HL-60/S4 treated with phorbol 12-myristate 13-acetate at 8.2 ng/mL for 4 days and 3 days (cell line): ENCODE results near the gene THEM5.

ENCODE experiments used
- in situ Hi-C: fragments of 300-500 bp; cut with MboI; formaldehyde crosslinking; loops from 2 replicates; pipeline ENCODE4 v1.15.0; 2022; ENCODE audit warnings: low sequenced_read_pairs

The THEM5 gene

DNA sequence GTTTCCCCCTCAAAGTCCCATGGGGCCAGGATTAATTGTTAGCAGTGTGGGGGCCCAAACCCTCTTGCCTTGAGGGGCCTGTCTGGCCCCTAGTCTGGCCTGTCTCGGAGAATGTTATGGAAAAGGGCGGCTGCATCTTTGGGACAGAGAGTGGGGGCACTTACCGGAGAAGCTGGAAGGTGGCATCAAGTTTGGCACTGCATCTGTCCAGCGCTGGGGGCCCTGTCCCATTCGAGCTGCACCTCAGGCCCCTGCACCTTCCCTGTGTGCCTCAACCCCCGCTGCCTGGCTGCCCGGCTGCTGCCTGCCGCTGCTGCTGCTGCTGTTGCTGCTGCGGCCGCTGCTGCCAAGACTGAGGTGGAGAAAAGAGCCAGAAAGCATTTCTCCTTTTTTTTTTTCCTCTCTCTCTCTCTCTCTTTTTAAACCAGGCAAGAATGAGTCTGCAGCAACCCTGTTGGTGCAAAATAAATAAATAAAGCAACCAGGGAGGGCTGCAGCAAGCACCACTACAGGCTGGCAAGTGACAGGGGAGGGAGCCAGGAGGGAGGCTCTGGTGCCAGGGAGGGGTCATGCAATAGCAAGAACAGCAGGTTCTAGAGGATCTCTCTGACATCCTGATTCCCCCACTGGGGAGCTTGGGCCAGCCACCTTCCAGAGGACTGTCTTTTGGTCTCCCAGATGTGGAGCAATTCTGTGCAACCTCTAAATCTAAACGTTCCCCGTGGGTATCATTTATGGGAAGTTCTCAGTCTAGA, 48.3 kb downstream of the THEM5 start, which contains the start of gene LINGO4:
Gene LINGO4 (minus strand): TSS at position 354 of the 755 bp plus-strand sequence. CDS start 2,715 bp downstream, outside the sequence.
- in situ Hi-C loops, result no loop called here

DNA sequence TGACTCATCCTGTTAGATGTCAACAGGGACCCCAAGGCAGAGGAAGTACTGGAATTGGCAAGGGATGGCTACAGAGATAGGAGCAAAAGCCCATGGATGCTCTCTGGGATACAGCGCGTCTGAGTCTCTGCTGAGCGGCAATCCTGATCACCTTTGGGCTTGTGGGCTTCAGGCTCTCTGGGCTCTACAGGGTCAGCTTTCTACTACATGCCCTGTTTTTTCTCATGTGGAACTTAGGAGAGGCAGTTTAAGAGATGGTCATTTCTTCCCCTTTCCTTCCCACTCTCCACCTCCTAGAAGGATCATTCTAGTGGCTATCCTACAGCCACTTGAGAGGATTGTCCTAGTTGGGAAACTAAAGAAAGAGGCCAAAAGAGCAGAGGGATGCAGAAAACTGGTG, 49.6 kb downstream of the THEM5 start:
- in situ Hi-C loops, result no loop called here

DNA sequence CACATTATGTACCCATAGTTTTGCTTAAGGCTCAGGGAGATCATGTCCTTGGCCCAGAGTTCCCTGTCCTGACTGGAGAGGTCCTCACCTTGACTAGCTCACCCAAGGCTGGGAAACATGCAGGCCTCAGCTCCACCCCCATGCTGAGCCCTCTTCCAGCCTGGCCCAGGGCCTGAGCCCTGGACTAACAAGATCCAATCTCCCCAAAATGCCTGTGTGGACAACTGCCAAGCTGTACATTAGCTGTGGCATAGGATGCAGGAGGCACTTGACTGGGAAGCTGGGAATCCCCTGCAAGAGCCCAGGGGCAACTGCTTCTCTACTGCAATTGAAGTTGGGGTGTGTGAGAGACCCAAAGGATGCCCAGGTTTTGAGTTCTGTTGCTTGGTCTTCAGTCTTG, 50.3 kb downstream of the THEM5 start:
- in situ Hi-C loops, result no loop called here

DNA sequence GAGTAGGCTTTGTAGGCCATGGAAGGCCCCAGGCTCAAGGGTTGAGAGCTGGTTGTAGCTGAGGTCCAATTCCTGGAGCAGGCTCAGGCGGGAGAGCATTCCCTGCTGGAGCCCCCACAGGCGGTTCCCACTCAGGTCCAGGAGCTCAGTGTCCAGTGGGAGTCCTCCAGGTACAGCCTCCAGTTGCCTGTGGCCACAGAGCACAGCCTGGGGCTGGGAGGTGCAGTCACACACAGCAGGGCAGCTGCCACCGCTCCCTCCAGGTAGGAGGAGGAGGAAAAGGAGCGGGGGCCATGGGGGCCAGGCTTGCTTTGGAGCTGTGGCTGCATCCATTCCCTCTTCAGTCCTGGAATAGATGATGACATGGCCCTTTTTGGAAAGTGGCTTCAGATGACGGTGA, 51.1 kb downstream of the THEM5 start:
- in situ Hi-C loops, result no loop called here

DNA sequence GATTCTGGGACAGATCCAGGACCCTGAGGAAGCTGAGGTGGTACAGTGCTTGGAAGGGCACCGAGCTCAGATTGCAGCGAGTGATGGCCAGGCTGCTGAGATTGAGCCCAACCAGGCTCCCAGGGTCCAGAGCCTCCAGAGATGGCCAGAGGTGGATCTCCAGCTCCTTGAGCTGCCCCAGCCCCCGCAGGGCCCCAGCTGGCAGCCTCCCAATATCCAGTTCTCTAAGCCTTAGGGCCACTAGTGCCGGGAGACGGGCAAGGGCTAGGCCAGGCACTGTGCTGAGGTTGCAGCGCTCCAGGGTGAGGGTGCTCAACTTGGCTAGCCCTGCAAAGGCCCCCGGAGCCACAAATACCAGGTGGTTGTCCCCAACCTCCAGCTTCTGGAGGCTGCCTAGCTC, 51.7 kb downstream of the THEM5 start:
- in situ Hi-C loops, result no loop called here

DNA sequence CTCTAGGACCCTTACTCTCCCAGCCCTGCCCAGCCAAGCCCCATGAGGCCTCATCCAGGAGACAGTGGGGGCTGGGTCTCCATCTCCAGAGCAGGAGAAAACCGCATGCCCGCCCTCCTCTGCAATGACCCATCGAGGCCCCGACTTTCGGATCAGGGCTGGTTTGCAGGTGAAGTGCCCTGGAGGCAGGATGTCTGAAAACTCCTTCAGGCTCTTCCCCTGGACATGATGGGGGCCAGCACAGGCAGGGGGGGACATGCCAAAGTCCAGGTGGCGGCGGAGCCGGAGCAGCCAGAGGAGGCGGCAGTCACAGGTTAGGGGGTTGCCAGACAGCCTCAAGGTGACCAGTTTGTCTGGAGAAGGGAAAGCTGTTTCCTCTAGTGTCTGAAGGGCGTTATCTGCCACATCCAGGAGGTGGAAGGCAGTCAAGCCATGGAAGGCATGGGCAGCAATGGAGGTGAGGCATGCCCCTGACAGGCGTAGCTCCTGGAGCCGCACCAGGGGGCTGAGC, 52.1 kb downstream of the THEM5 start:
- in situ Hi-C loops, result no loop called here

DNA sequence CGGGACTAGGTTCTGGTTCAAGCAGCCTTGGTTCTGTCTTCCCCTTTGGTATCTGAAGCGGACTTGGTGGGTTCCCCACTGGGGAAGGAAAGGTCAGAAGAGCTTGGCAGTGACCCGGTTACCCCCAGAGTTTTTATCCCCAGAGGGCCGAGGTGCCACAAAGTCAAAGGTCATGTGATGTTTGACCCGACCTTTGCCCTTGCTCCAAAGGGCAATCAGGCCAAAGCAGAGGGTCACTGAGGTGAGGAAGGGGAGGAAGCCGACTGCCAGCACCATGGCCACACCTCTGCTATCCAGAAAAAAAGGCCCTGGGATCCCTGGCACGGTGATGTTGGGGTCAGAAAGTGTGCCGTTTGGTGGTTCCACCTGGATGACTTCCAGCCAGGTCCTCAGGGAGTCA, 52.7 kb downstream of the THEM5 start:
- in situ Hi-C loops, result no loop called here

DNA sequence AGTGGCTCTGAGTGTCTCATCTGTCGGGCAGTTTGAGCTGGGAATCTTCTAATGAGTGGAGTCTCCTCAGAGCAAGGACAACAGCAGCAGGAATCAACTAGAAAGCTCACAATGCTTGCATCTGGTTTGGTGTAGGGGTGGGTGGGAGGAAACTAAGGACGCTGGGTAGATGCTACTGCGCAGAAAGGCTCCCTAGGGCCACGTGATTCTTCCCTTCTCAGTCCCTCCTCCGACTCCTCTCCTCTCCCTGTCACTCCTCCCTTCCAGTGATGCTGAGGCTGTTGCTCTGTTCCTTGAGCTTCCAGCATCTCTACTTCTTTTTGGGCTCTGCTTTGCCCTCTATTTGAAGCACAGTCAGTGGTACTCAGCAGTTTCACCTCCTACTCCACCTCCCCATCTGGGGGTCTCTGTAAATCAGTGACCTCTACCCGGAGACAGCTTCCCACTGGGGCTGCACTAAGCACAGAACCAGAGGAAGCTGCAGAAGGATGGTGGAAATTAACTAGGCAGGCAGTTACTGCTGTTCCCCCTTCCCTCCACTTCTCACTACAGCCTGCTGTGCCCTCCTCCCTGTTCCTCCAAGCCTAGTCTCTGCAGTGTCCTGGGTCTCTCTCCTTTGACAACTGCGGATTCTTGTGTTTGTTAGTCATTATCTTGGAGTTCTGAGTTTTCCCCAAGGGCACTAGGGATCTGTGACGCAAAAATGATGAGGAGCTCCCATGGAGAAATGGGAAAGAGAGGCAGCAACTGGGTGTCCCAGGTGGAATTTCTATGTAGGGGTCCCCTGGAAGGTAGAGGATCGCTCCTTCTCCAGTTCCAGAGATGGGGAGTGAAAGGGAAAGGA, 54.1 kb downstream of the THEM5 start:
- in situ Hi-C loops, result no loop called here

DNA sequence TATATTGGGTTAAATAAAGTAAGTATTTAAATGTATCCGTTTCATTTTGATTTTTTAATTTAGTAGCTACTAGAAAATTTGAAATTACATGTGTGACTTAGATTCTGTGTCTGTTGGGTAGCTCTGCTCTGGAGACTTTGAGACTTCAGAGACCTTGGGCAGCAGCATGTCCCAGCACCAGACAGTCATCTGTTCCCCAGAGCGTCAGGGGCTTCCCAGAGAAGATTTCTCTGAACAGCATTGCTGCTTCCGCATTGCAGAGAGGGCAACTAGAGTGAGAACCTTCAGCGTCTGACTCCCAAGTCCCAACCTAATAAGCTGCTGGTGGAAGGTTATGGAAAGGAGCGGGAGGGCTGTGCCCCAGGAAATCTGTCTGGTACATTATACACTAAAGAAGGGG, 54.9 kb downstream of the THEM5 start:
- in situ Hi-C loops, result no loop called here
